Transverse colon (tissue), 4 donors: ENCODE measurements around the gene CANX.

Experiments used
- CTCF ChIP-seq, 5 experiments: fragments of 200-600 bp in 3 of 5; fragments of 450-650 bp in 2 of 5; sonication (generic) in 3 of 5; IDR thresholded peaks; 1 replicate in 2 of 5; 2 replicates in 3 of 5; pipeline ENCODE4 v1.5.1; 2016 to 2017; ENCODE audit warnings: antibody characterized with exemption in 5 of 5, inconsistent platforms in 3 of 5, mild to moderate bottlenecking in 2 of 5, moderate library complexity in 1 of 5
- EP300 ChIP-seq: sonication (generic); formaldehyde crosslinking; IDR thresholded peaks from one replicate; pipeline ENCODE4 v1.6.1; 2017; ENCODE audit warnings: antibody characterized with exemption, low read depth
- POLR2A ChIP-seq: fragments of 450-650 bp; IDR thresholded peaks from one replicate; pipeline ENCODE4 v1.6.1; 2016; ENCODE audit warnings: antibody characterized with exemption, mild to moderate bottlenecking, moderate library complexity
- POLR2AphosphoS5 ChIP-seq, 3 donors: sonication (generic); formaldehyde crosslinking; IDR thresholded peaks; one replicate each; pipeline ENCODE4 v1.6.1; 2016; ENCODE audit warnings: antibody characterized with exemption in 3 of 3

GRCh38 chr5:179778591-179778990 is 79.8 kb downstream of the CANX start:
- TF ChIP-seq CTCF (IDR thresholded peaks at IDR 0.05) (no peak), POLR2A (no peak), EP300 (no peak), POLR2AphosphoS5 (IDR thresholded peaks at IDR 0.05) (no peak)
